ENCODE results near the gene GBX2. TPM values are rescaled to one million over a fixed set of nuclear protein-coding genes. Genes with fewer than 3 reads are reported as not detected.

GBX2 gene
- total RNA-seq, 1 experiment from 2014 or later = 0.31 TPM

DNA sequence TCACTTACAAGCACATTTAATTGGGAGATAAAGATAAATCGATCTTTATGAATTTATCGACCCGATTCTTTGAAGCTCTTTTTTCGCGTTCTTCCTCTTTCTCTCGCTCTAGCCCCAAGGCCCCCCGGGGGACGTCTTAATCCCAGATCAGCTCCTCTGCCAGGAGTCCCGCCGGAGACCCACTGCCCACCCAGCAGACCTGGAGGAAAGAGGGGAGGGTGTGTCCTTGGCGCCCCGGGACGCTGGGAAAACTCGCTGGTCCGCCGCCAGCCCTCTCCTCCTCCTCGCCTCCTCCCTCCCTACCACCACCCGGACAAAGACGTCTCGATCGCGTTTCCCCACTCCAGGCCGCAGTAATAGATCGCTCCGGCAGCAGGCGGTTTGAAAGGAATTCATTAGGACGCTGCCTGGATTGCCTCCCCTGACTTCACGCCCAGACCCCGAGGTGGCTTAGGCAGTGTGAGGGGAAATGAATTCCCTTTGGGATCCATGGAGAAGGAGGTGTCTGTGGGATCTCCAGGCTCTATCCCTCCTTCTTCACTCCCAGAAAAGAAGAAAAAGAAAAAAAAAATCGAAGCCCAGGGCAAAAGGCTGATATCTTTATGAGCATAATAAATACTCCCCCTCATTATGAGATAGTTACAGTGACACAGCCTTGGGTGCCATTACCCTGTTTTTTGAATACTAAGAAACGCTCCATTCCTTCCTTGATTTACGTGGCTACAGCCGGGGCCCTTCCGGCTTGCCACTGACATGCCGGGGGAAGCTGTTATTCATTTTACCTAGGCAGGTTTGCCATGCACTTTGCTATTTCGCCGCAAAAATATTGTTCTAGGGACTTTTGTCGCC is 1.8 kb upstream of the GBX2 start:
- H3K36me3 Mint-ChIP-seq (ENCODE audit: insufficient read depth in 1 of 3, low read depth in 3 of 3) = peaks cover 0 to 4% (median 0%) of the 10 kb centered on the region in 3 experiments; a peak in 2 of 7 replicates
- H3K79me1 ChIP-seq (ENCODE audit: insufficient read depth, low read depth, low read length, poor library complexity, severe bottlenecking) = no peaks in the 10 kb centered on the region
- no peak overlapping the region for H3K23ac ChIP-seq (ENCODE audit: insufficient read length, low read depth, low read length)
- H2BK12ac ChIP-seq (ENCODE audit: insufficient read length, low read depth, low read length) = no peak overlapping the region
- TF ChIP-seq, protein P1, sequence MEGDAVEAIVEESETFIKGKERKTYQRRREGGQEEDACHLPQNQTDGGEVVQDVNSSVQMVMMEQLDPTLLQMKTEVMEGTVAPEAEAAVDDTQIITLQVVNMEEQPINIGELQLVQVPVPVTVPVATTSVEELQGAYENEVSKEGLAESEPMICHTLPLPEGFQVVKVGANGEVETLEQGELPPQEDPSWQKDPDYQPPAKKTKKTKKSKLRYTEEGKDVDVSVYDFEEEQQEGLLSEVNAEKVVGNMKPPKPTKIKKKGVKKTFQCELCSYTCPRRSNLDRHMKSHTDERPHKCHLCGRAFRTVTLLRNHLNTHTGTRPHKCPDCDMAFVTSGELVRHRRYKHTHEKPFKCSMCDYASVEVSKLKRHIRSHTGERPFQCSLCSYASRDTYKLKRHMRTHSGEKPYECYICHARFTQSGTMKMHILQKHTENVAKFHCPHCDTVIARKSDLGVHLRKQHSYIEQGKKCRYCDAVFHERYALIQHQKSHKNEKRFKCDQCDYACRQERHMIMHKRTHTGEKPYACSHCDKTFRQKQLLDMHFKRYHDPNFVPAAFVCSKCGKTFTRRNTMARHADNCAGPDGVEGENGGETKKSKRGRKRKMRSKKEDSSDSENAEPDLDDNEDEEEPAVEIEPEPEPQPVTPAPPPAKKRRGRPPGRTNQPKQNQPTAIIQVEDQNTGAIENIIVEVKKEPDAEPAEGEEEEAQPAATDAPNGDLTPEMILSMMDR (conservative IDR thresholded peaks at IDR 0.05) = no peak
- H3K27ac Mint-ChIP-seq = no peak overlapping the region; a peak in 1 of 7 replicates
- no peak overlapping the region for H2BK120ac ChIP-seq (ENCODE audit: low read depth, low read length, poor library complexity, severe bottlenecking)
- no peak overlapping the region for H3K56ac ChIP-seq (ENCODE audit: insufficient read length, low read depth, low read length)
- peak overlapping the region in 1 of 2 experiments; percentile 76; a peak in 3 of 5 replicates for H3K4me3 Mint-ChIP-seq
- H2BK5ac ChIP-seq (ENCODE audit: insufficient read length, low read length) = no peak overlapping the region
- H3T11ph ChIP-seq (ENCODE audit: low read length) = no peak overlapping the region
- peaks cover 17% of the 10 kb centered on the region for H3K4me1 ChIP-seq (ENCODE audit: insufficient read depth, low read length)
- no peak overlapping the region for H4K5ac ChIP-seq (ENCODE audit: insufficient read length, low read depth, low read length)
- no peak for DNase-seq
- peaks cover 3 to 17% of the 10 kb centered on the region in 2 experiments; a peak in 3 of 5 replicates for H3K9me3 Mint-ChIP-seq
- no peak overlapping the region for H2BK15ac ChIP-seq (ENCODE audit: low read depth, low read length)
- no peaks in the 10 kb centered on the region for H4K20me1 ChIP-seq (ENCODE audit: control insufficient read depth, insufficient read depth, insufficient read length)
- H3K79me2 ChIP-seq (ENCODE audit: insufficient read depth, low read length) = no peaks in the 10 kb centered on the region
- H3K9ac ChIP-seq (ENCODE audit: extremely low read depth, insufficient read length, low read length) = no peak overlapping the region
- no peaks in the 10 kb centered on the region for H3K9me3 ChIP-seq (ENCODE audit: control insufficient read depth, low read depth, low read length)
- H4K91ac ChIP-seq (ENCODE audit: insufficient read length, low read depth, low read length) = no peak overlapping the region
- H2BK20ac ChIP-seq (ENCODE audit: low read depth, low read length, poor library complexity, severe bottlenecking) = no peak overlapping the region
- H2AK5ac ChIP-seq (ENCODE audit: insufficient read length, low read length) = no peak overlapping the region
- H3K4me2 ChIP-seq (ENCODE audit: insufficient read depth, insufficient read length, low read length) = peak overlapping the region; percentile 64
- H2AFZ ChIP-seq (ENCODE audit: low read length) = no peak overlapping the region
- no peak overlapping the region for H3K4ac ChIP-seq (ENCODE audit: low read depth, low read length)
- no peak overlapping the region for H3K18ac ChIP-seq (ENCODE audit: insufficient read length, low read depth, low read length)
- WGBS (ENCODE audit: extremely low coverage, insufficient read length, low lambda C conversion rate) = no CpG with 5 or more reads among the region's 38 CpGs
- H3K27ac ChIP-seq (ENCODE audit: insufficient read length, low read depth, low read length) = no peak overlapping the region
- H4K8ac ChIP-seq (replicated peaks; ENCODE audit: insufficient read length, low read depth, low read length) = no peak overlapping the region
- peaks cover 90% of the 10 kb centered on the region for H3K27me3 ChIP-seq (ENCODE audit: insufficient read depth, low read length)
- H3K4me1 Mint-ChIP-seq = peaks cover 51 to 55% of the 10 kb centered on the region in 2 experiments
- peaks cover 30% of the 10 kb centered on the region for H3K23me2 ChIP-seq (ENCODE audit: insufficient read length, low read depth, low read length, poor library complexity, severe bottlenecking)
- no peak overlapping the region for H3K14ac ChIP-seq (ENCODE audit: insufficient read depth, low read length)
- H3K27me3 Mint-ChIP-seq (ENCODE audit: low read depth) = peaks cover 94% of the 10 kb centered on the region
